Stimulated activated naive B cell treated with anti-CD40 and anti-IgM and Interleukin-4, amounts not matched to agents 10 μg/mL and 1 μg/mL and 100 μg/mL, for 72 hours (primary cell): Measurements from ENCODE around the gene NCAPG2.

Experiments
- ATAC-seq, 2 donors: fragments of 150-1000 bp; cut with Tn5 transposase; replicated peaks; 2 replicates each; pipeline ENCODE4 v1.10.0; 2021; ENCODE audit warnings: moderate library complexity in 1 of 2
- DNase-seq: peaks from one replicate; pipeline ENCODE4 v3.0.0; 2021
- H3K27ac Mint-ChIP-seq: one replicate; pipeline ENCODE4 v1.8.0; 2022; ENCODE audit warnings: mild to moderate bottlenecking, mixed read lengths
- H3K27me3 Mint-ChIP-seq, 2 donors: one replicate each; pipeline ENCODE4 v1.8.0; 2022; ENCODE audit warnings: mixed read lengths in 2 of 2
- H3K36me3 Mint-ChIP-seq, 2 donors: one replicate each; pipeline ENCODE4 v1.8.0; 2022; ENCODE audit warnings: mixed read lengths in 2 of 2, mild to moderate bottlenecking in 1 of 2
- H3K4me1 Mint-ChIP-seq, 2 donors: one replicate each; pipeline ENCODE4 v1.8.0; 2022; ENCODE audit warnings: mixed read lengths in 2 of 2, mild to moderate bottlenecking in 1 of 2
- H3K4me3 Mint-ChIP-seq, 2 donors: one replicate each; pipeline ENCODE4 v1.8.0; 2022; ENCODE audit warnings: mild to moderate bottlenecking in 2 of 2, mixed read lengths in 2 of 2, moderate library complexity in 1 of 2
- H3K9me3 Mint-ChIP-seq, 2 donors: one replicate each; pipeline ENCODE4 v1.8.0; 2022; ENCODE audit warnings: mixed read lengths in 2 of 2, mild to moderate bottlenecking in 1 of 2

Gene NCAPG2

GRCh38 chr7:158704524-158705233, at the start of gene NCAPG2:
NCAPG2 (minus strand) TSS chr7:158704804; CDS start chr7:158701899, 2,905 bp downstream.
- Mint-ChIP-seq H3K36me3 (peaks cover 10 to 17% of the 10 kb centered on the region in 2 donors), H3K4me1 (peaks cover 11 to 30% of the 10 kb centered on the region in 2 donors), H3K27me3 (no peaks in the 10 kb centered on the region), H3K4me3 (peak within 1 kb of the TSS; percentile 89 to 96), H3K9me3 (peaks cover 3 to 6% of the 10 kb centered on the region in 2 donors), H3K27ac (peak within 1 kb of the TSS; percentile 94)
- DNase-seq (peak; percentile 96), ATAC-seq (peak; percentile 98 to 99)

GRCh38 chr7:158753900-158754299, 49.3 kb upstream of the NCAPG2 start:
- no peak overlapping the region for H3K4me3 Mint-ChIP-seq
- DNase-seq (no peak), ATAC-seq (no peak)
- H3K4me1 Mint-ChIP-seq = no peaks in the 10 kb centered on the region
- H3K27me3 Mint-ChIP-seq = no peaks in the 10 kb centered on the region
- H3K9me3 Mint-ChIP-seq = no peaks in the 10 kb centered on the region
- peaks cover 32 to 35% of the 10 kb centered on the region in 2 donors for H3K36me3 Mint-ChIP-seq
- H3K27ac Mint-ChIP-seq = no peak overlapping the region

GRCh38 chr7:158751751-158752150, 47.1 kb upstream of the NCAPG2 start:
- H3K4me3 Mint-ChIP-seq = no peak overlapping the region
- ATAC-seq (no peak), DNase-seq (no peak)
- no peaks in the 10 kb centered on the region for H3K4me1 Mint-ChIP-seq
- peaks cover 25 to 28% of the 10 kb centered on the region in 2 donors for H3K36me3 Mint-ChIP-seq
- no peaks in the 10 kb centered on the region for H3K9me3 Mint-ChIP-seq
- no peak overlapping the region for H3K27ac Mint-ChIP-seq
- no peaks in the 10 kb centered on the region for H3K27me3 Mint-ChIP-seq

- Mint-ChIP-seq H3K36me3 (peaks cover 28 to 29% of the 10 kb centered on the region in 2 donors), H3K9me3 (no peaks in the 10 kb centered on the region), H3K4me3 (no peak overlapping the region), H3K27me3 (no peaks in the 10 kb centered on the region), H3K27ac (no peak overlapping the region), H3K4me1 (no peaks in the 10 kb centered on the region)
- no peak for DNase-seq
- ATAC-seq = no peak
Measured at GRCh38 chr7:158751199-158751598, 46.6 kb upstream of the NCAPG2 start.

GRCh38 chr7:158750702-158751101, 46.1 kb upstream of the NCAPG2 start:
- no peaks in the 10 kb centered on the region for H3K4me1 Mint-ChIP-seq
- no peaks in the 10 kb centered on the region for H3K27me3 Mint-ChIP-seq
- no peak overlapping the region for H3K27ac Mint-ChIP-seq
- no peaks in the 10 kb centered on the region for H3K9me3 Mint-ChIP-seq
- ATAC-seq = no peak
- peaks cover 27 to 31% of the 10 kb centered on the region in 2 donors for H3K36me3 Mint-ChIP-seq
- no peak overlapping the region for H3K4me3 Mint-ChIP-seq
- no peak for DNase-seq

- ATAC-seq = no peak
- no peaks in the 10 kb centered on the region for H3K4me1 Mint-ChIP-seq
- peaks cover 24 to 29% of the 10 kb centered on the region in 2 donors for H3K36me3 Mint-ChIP-seq
- DNase-seq = no peak
- no peaks in the 10 kb centered on the region for H3K9me3 Mint-ChIP-seq
- no peak overlapping the region for H3K27ac Mint-ChIP-seq
- H3K4me3 Mint-ChIP-seq = no peak overlapping the region
- no peaks in the 10 kb centered on the region for H3K27me3 Mint-ChIP-seq
Measured at GRCh38 chr7:158749396-158749795, 44.8 kb upstream of the NCAPG2 start.

- ATAC-seq (no peak), DNase-seq (no peak)
- Mint-ChIP-seq H3K9me3 (no peaks in the 10 kb centered on the region), H3K27me3 (no peaks in the 10 kb centered on the region), H3K4me1 (no peaks in the 10 kb centered on the region), H3K36me3 (peaks cover 26 to 29% of the 10 kb centered on the region in 2 donors), H3K27ac (no peak overlapping the region), H3K4me3 (no peak overlapping the region)
Measured at GRCh38 chr7:158748335-158748734, 43.7 kb upstream of the NCAPG2 start.

GRCh38 chr7:158747408-158747807, 42.8 kb upstream of the NCAPG2 start:
- Mint-ChIP-seq H3K4me3 (no peak overlapping the region), H3K36me3 (peaks cover 30 to 38% of the 10 kb centered on the region in 2 donors), H3K27ac (no peak overlapping the region), H3K9me3 (no peaks in the 10 kb centered on the region), H3K27me3 (no peaks in the 10 kb centered on the region), H3K4me1 (no peaks in the 10 kb centered on the region)
- ATAC-seq (no peak), DNase-seq (no peak)

- peaks cover 30 to 41% of the 10 kb centered on the region in 2 donors for H3K36me3 Mint-ChIP-seq
- H3K4me3 Mint-ChIP-seq = no peak overlapping the region
- ATAC-seq (no peak), DNase-seq (no peak)
- H3K27ac Mint-ChIP-seq = peak overlapping the region; percentile 56
- H3K27me3 Mint-ChIP-seq = no peaks in the 10 kb centered on the region
- H3K4me1 Mint-ChIP-seq = no peaks in the 10 kb centered on the region
- H3K9me3 Mint-ChIP-seq = no peaks in the 10 kb centered on the region
Measured at GRCh38 chr7:158746957-158747356, 42.4 kb upstream of the NCAPG2 start.

GRCh38 chr7:158745057-158745715, 40.6 kb upstream of the NCAPG2 start:
- H3K4me1 Mint-ChIP-seq = no peaks in the 10 kb centered on the region
- H3K4me3 Mint-ChIP-seq = no peak overlapping the region
- ATAC-seq (no peak), DNase-seq (no peak)
- no peak overlapping the region for H3K27ac Mint-ChIP-seq
- H3K36me3 Mint-ChIP-seq = peaks cover 39 to 56% of the 10 kb centered on the region in 2 donors
- no peaks in the 10 kb centered on the region for H3K9me3 Mint-ChIP-seq
- no peaks in the 10 kb centered on the region for H3K27me3 Mint-ChIP-seq

GRCh38 chr7:158744070-158744469, 39.5 kb upstream of the NCAPG2 start:
- H3K36me3 Mint-ChIP-seq = peaks cover 42 to 59% of the 10 kb centered on the region in 2 donors
- no peak for DNase-seq
- H3K27me3 Mint-ChIP-seq = no peaks in the 10 kb centered on the region
- no peaks in the 10 kb centered on the region for H3K4me1 Mint-ChIP-seq
- H3K9me3 Mint-ChIP-seq = no peaks in the 10 kb centered on the region
- ATAC-seq = no peak
- no peak overlapping the region for H3K27ac Mint-ChIP-seq
- H3K4me3 Mint-ChIP-seq = no peak overlapping the region

- Mint-ChIP-seq H3K27ac (no peak overlapping the region), H3K4me3 (no peak overlapping the region), H3K36me3 (peaks cover 46 to 68% of the 10 kb centered on the region in 2 donors), H3K27me3 (no peaks in the 10 kb centered on the region), H3K4me1 (no peaks in the 10 kb centered on the region), H3K9me3 (no peaks in the 10 kb centered on the region)
- no peak for DNase-seq
- no peak for ATAC-seq
Measured at GRCh38 chr7:158743219-158743618, 38.6 kb upstream of the NCAPG2 start.

GRCh38 chr7:158742065-158742821, 37.6 kb upstream of the NCAPG2 start:
- Mint-ChIP-seq H3K4me1 (no peaks in the 10 kb centered on the region), H3K27ac (no peak overlapping the region), H3K27me3 (no peaks in the 10 kb centered on the region), H3K4me3 (no peak overlapping the region), H3K9me3 (no peaks in the 10 kb centered on the region), H3K36me3 (peaks cover 42 to 68% of the 10 kb centered on the region in 2 donors)
- ATAC-seq = no peak
- no peak for DNase-seq

GRCh38 chr7:158741294-158741666, 36.7 kb upstream of the NCAPG2 start:
- H3K27ac Mint-ChIP-seq = no peak overlapping the region
- peaks cover 34 to 66% of the 10 kb centered on the region in 2 donors for H3K36me3 Mint-ChIP-seq
- ATAC-seq = no peak
- H3K4me3 Mint-ChIP-seq = no peak overlapping the region
- H3K9me3 Mint-ChIP-seq = no peaks in the 10 kb centered on the region
- no peaks in the 10 kb centered on the region for H3K27me3 Mint-ChIP-seq
- DNase-seq = no peak
- H3K4me1 Mint-ChIP-seq = no peaks in the 10 kb centered on the region
